Measurements from ENCODE around the gene GOLGA7B.
"Not testable (repeated sequence)": the region's sequence is repeated elsewhere in the genome, so short reads cannot be mapped to it uniquely, and the experiment has no call there.

GOLGA7B gene

GRCh38 chr10:97831259-97831658, 18.4 kb upstream of the GOLGA7B start:
- no peak for DNase-seq (ENCODE audit: low spot score)

DNA sequence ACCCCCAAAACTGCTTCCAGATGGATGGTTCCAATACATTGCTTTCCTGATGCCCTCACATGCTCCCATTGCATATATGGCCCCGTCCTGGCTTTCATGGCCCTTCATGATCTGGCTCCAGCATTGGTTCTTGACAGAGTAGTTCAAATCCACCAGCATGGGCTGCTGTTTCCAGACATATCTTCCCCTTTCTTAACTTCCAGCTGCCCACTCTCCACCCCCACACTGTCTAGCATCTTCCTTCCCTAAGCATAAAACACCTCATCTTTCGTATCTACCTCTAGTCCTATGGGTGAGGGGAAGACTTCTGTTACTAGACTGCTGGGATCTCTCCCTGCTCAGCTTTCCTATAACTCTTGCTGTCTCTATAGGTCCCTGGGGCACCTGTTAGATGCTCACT, 13.2 kb upstream of the GOLGA7B start:
- DNase-seq (ENCODE audit: low spot score), result no peak

- DNase-seq (ENCODE audit: low spot score), result no peak
These were observed 11.6 kb upstream of the GOLGA7B start for GRCh38 chr10:97838091-97838490.

GRCh38 chr10:97841166-97841565, 8.5 kb upstream of the GOLGA7B start:
- DNase-seq (ENCODE audit: low spot score), result not testable (repeated sequence)

DNA sequence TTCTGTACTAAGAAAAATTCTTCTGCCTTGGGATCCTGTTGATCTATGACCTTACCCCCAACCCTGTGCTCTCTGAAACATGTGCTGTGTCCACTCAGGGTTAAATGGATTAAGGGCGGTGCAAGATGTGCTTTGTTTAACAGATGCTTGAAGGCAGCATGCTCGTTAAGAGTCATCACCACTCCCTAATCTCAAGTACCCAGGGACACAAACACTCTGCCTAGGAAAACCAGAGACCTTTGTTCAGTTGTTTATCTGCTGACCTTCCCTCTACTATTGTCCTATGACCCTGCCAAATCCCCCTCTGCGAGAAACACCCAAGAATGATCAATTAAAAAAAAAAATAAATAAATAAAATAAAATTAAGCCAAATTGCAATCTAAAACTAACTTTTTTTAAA, 7.5 kb upstream of the GOLGA7B start:
- DNase-seq (ENCODE audit: low spot score), result not testable (repeated sequence)

GRCh38 chr10:97842656-97843280, 6.9 kb upstream of the GOLGA7B start:
- no peak for DNase-seq (ENCODE audit: low spot score)

- DNase-seq (ENCODE audit: low spot score), result no peak
These were observed 6.4 kb upstream of the GOLGA7B start for GRCh38 chr10:97843281-97843671.

- not testable (repeated sequence) for DNase-seq (ENCODE audit: low spot score)
These were observed 5.7 kb upstream of the GOLGA7B start for GRCh38 chr10:97843972-97844371.

DNA sequence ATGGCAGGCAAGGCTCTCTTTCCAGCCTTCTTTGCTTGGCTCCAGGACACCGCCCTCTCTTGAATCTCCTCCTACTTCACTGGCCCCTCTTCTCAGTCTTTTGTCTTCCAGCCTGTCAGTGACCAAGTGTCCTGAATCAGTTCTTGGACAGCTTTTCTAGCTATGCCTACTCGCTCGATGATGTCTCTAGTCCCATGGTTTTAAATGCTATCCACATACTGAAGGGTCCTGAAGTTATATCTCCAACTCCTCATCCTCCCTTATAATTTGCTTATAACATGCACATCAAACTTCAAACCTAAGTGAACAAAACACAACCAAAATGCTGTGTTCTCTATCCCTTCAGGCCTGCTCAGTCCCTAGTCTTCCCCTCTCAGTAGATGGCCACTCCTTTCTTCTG, 5.0 kb upstream of the GOLGA7B start:
- DNase-seq (ENCODE audit: low spot score), result no peak

GRCh38 chr10:97849103-97849686, 448 bp upstream of the GOLGA7B start:
- DNase-seq (ENCODE audit: low spot score), result no peak

DNA sequence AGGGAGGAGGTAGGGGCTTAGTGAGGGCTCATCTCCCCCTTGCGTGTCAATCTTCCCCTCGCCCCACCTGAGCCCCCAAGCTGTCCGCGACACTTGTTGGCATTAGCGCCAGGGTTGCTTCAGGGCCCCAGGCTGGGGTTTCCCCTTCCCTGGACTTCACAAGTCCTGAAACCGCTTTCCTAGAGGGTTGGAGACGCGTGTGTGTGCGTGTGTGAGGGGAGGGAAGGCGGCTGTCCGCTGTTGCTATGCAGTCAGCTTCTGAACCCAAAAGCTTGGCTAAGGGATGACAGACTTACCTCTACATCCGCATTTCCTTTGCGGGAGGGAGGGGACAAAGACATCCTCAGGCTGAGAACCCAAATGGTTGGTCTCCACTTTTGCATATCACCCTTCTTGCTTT, 803 bp downstream of the GOLGA7B start:
- DNase-seq (ENCODE audit: low spot score), result no peak

DNA sequence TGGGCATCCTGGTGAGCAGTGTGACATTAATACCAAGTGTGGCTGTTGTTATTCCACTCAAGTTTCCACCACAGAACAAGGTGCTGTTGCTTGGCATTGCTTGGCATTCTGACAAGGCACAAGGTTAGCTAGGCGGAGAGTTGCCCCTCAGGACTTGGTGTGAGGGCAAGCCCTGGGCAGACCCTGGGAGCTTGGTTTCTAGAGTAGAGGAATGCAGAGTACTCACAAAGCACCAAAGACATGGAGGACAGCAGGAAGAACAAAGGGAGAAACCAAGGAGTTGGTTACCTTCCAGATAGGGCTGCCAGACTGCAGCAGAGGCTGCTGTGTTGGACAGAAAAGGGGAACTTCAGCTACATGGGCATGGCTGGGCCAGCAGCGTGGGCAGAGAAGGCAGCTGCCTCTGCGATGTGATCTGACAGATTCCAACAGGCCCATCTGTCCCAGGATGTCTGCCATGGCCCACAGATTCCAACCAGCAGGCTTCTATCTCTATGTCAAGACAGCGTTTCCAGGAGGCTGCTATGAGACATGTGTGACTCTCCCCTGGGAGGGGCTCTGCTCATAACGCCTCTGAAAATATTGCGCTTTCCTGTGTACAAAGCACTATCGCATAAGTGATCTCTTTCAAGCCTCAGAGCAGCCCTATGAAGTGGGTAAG, 1.8 kb downstream of the GOLGA7B start:
- no peak for DNase-seq (ENCODE audit: low spot score)

- DNase-seq (ENCODE audit: low spot score), result no peak
These were observed 2.6 kb downstream of the GOLGA7B start for GRCh38 chr10:97852277-97852676.

DNA sequence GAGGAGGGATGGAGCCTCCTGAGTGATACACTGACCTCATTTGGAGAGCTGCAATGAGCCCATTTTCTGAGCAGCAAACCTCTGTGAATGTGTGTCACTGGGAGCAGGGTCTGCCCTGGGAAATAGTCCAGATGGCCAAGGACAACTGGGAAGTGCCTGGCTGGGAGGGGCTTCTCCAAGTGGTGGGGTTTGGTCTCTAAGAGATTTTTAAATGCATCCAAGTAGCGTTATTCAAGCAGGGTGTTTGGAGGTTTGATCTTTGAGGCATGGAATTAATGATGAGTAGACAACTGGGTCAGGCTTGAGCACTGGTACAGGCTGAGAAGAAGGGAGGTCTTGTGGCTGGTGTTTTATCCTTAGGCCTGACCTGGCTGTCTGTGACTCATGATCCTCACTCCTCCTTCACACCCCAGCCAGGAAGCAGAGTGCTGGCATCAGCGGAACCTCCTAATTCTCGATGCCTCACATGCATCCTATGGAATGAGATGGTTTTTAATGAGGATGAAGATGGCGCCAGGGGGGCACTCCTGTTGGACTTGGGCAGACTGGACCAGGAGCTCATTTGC, 3.3 kb downstream of the GOLGA7B start:
- no peak for DNase-seq (ENCODE audit: low spot score)

- no peak for DNase-seq (ENCODE audit: low spot score)
These were observed 5.1 kb downstream of the GOLGA7B start for GRCh38 chr10:97854743-97855142.

- no peak for DNase-seq (ENCODE audit: low spot score)
These were observed 8.4 kb downstream of the GOLGA7B start for GRCh38 chr10:97858001-97858439.

GRCh38 chr10:97861097-97861750, 11.6 kb downstream of the GOLGA7B start:
- DNase-seq (ENCODE audit: low spot score), result no peak

DNA sequence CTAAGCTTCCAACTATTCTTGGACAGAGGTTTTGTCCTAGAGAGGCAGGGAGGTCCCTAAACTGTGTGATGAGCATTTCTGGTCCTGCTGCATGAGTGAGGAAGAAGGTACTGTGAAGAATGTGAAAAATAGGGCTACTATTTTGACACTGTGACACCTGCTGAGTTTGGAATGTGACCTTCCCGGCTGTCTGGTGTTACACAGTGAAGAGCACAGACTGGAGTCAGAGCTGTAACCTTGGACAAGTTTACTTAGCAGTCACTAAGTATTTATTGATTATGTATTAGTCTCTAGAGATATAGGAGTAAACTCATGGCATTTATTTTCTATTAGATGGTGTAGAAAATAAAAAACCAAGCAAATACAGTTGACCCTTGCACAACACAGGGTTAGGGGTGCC, 12.3 kb downstream of the GOLGA7B start:
- no peak for DNase-seq (ENCODE audit: low spot score)

DNA sequence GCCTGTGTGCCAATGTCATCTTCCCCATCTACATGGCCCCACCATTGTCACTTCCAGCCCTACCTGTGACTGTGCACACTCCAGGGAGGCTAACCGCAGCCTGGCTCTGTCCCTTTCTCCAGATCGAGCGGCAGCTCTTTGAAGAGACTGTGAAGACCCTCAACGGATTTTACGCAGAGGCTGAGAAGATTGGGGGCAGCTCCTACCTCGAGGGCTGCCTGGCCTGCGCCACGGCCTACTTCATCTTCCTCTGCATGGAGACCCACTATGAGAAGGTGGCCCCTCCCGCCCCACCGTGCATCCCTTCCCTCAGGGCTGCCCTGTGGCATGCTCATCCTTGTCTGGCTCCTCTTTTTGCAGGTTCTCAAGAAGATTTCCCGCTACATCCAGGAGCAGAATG, 14.2 kb downstream of the GOLGA7B start:
- no peak for DNase-seq (ENCODE audit: low spot score)

DNA sequence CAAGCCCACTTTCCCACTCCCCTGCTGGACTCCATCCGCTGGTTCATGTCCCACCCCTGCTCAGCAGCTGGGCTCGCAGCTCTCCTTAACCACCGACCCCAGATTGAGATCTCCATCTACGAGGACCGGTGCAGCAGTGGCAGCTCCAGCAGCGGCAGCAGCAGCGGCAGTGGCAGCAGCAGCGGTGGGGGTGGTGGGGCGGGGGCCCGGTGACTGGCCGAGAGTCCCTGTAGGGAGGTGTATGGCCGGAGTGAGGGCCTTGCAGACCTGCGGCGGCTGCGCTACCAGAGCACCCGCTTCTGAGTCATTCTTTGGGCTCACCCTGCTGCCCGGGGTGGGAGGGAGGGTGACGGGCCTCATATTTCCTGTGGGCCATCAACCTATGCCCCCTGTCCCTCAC, 15.8 kb downstream of the GOLGA7B start:
- DNase-seq (ENCODE audit: low spot score), result no peak

- DNase-seq (ENCODE audit: low spot score), result no peak
These were observed 17.0 kb downstream of the GOLGA7B start for GRCh38 chr10:97866524-97867219.

DNA sequence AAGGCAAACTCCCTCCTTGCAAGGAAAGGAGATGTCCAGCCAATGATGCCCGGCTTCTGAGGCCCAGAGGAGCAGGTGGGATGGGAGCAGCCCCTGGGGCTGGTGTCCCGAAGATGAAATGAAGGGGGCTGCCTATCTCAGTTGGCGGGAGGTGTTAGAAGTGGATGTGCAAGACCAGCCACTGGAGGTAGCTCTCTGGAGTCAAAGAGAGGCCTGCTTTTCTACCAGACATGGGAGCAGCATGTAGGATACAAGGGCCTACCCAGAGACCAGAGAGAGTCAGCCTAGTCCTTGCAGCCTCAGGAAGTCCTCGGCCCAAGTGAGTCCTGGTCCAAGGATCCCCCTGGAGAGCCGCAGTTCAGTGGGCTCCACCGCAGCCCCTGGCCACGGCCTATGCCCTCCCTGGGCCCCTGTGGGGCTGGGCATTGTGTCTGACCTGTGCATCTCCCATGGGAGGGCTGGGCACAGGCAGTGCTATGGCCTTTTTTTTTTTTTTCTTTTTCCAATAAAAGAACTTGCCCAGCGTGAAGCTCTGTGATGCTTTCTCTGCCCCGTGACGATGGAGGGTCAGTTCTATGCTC, 17.7 kb downstream of the GOLGA7B start:
- DNase-seq (ENCODE audit: low spot score), result no peak

All from germinal center (tissue), 1 donor.